ENCODE measurements around the gene APCDD1L.

DNA sequence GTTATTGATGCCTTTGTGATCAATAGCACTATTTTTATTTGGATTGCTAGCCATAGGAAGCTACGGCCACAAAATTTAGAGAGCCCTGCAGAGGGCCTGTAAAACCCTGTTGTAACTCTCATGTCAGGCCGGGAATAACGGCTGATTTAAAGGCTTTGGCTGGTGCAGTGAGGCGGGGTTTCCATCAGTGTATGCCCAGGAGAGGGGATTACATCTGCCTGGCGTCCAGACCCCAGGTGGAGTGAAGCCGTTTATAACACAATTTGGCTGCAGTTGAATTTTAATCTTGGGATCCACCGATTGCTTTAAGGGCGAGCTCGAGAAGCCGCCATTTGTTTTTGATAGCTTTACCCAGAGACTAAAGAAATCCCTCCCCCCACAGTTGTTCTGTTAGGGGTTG is 29.1 kb upstream of the APCDD1L start:
- TF ChIP-seq POLR2A (IDR thresholded peaks at IDR 0.05; ENCODE audit: low read depth, low read length) (no peak), POLR2AphosphoS5 (IDR thresholded peaks at IDR 0.05; ENCODE audit: low read depth, low read length) (no peak), TAF1 (IDR thresholded peaks at IDR 0.05; ENCODE audit: low read depth, low read length) (no peak), POU2F2 (IDR thresholded peaks at IDR 0.05; ENCODE audit: low read depth, low read length) (no peak), SPI1 (IDR thresholded peaks at IDR 0.05; ENCODE audit: low read depth, low read length) (no peak), PAX5 (IDR thresholded peaks at IDR 0.05; ENCODE audit: insufficient read depth, low read length, severe bottlenecking) (no peak)

All from GM12891 (cell line).